SK-N-SH (cell line): ENCODE data around the gene AGBL4. TPM values are rescaled to one million over a fixed set of nuclear protein-coding genes. Genes with fewer than 3 reads are reported as not detected.

Experiments used
- CTCF ChIA-PET: fragments of 300-600, 350-600 bp; formaldehyde crosslinking; extraction: SDS; loops from one replicate; lab custom pipeline; 2021; lab: Yijun Ruan, JAX
- POLR2A ChIA-PET: fragments of 350-600 bp; sonication (Branson Sonifier 250); formaldehyde crosslinking; extraction: SDS; loops from one replicate; lab custom pipeline; 2020; ENCODE audit warnings: antibody characterized with exemption, inconsistent platforms; lab: Yijun Ruan, JAX
- DNase-seq: peaks from one replicate; pipeline ENCODE4 v3.0.0; 2012
- H2AFZ ChIP-seq: fragments of 200-600 bp; sonication (generic); 2 replicates; pipeline ENCODE4 v1.8.1; 2016; ENCODE audit warnings: antibody characterized with exemption, mild to moderate bottlenecking, low read depth
- H3F3A ChIP-seq: fragments of 200-600 bp; sonication (generic); replicated peaks from 2 replicates; pipeline ENCODE3; 2016; ENCODE audit warnings: antibody characterized with exemption, mild to moderate bottlenecking; ENCODE audit not compliant: insufficient read depth
- H3K27ac ChIP-seq, 2 experiments: fragments of 200-500 bp in 1 of 2; fragments of 200-600 bp in 1 of 2; sonication (Bioruptor generic) in 1 of 2; sonication (generic), shearing (Covaris generic) in 1 of 2; 2 replicates each; pipeline versions ENCODE4 v1.5.1 to v1.6.1; 2014 to 2016; ENCODE audit warnings: low read depth in 2 of 2, inconsistent platforms in 1 of 2, low read length in 1 of 2, mild to moderate bottlenecking in 1 of 2, mixed read lengths in 1 of 2
- H3K27me3 ChIP-seq: fragments of 200-600 bp; sonication (generic), shearing (Covaris generic); 2 replicates; pipeline ENCODE4 v1.6.1; 2016; ENCODE audit warnings: mixed run types; ENCODE audit not compliant: insufficient read depth
- H3K36me3 ChIP-seq, 2 experiments: fragments of 200-500 bp in 1 of 2; fragments of 200-600 bp in 1 of 2; sonication (Bioruptor generic) in 1 of 2; sonication (generic) in 1 of 2; replicated peaks in 1 of 2; 2 replicates each; pipeline versions ENCODE3 to v1.5.1; 2014 to 2016; ENCODE audit warnings: low read length in 1 of 2, mild to moderate bottlenecking in 1 of 2; ENCODE audit not compliant: insufficient read depth in 2 of 2, control insufficient read depth in 1 of 2
- H3K4me1 ChIP-seq, 2 experiments: fragments of 200-500 bp in 1 of 2; fragments of 200-600 bp in 1 of 2; sonication (Bioruptor generic) in 1 of 2; sonication (generic), shearing (Covaris generic) in 1 of 2; 2 replicates each; pipeline versions ENCODE4 v1.5.1 to v1.6.1; 2014 to 2016; ENCODE audit warnings: low read depth in 1 of 2, low read length in 1 of 2, mixed run types in 1 of 2; ENCODE audit not compliant: insufficient read depth in 2 of 2, control insufficient read depth in 1 of 2
- H3K4me2 ChIP-seq: fragments of 200-600 bp; sonication (generic), shearing (Covaris generic); 2 replicates; pipeline ENCODE4 v1.6.1; 2017; ENCODE audit warnings: mixed run types
- H3K4me3 ChIP-seq, 2 experiments: fragments of 200-500 bp in 1 of 2; fragments of 200-600 bp in 1 of 2; sonication (Bioruptor generic) in 1 of 2; sonication (generic), shearing (Covaris generic) in 1 of 2; 2 replicates each; pipeline versions ENCODE4 v1.5.1 to v1.8.1; 2014 to 2016; ENCODE audit warnings: low read depth in 2 of 2, inconsistent platforms in 1 of 2, low read length in 1 of 2, mild to moderate bottlenecking in 1 of 2, mixed read lengths in 1 of 2, moderate library complexity in 1 of 2
- H3K79me2 ChIP-seq: fragments of 200-600 bp; sonication (generic); 2 replicates; pipeline ENCODE4 v1.8.1; 2017; ENCODE audit warnings: mild to moderate bottlenecking; ENCODE audit not compliant: insufficient read depth
- H3K9ac ChIP-seq: fragments of 200-600 bp; sonication (generic); 2 replicates; pipeline ENCODE4 v1.6.1; 2017; ENCODE audit warnings: mixed run types
- H3K9me2 ChIP-seq: fragments of 200-600 bp; sonication (generic); 2 replicates; pipeline ENCODE4 v1.6.1; 2017; ENCODE audit warnings: mixed run types
- H3K9me3 ChIP-seq: fragments of 200-600 bp; sonication (generic); 2 replicates; pipeline ENCODE4 v1.6.1; 2017; ENCODE audit warnings: mixed run types, mild to moderate bottlenecking, moderate library complexity
- H4K20me1 ChIP-seq: fragments of 200-600 bp; sonication (generic); 2 replicates; pipeline ENCODE4 v1.6.1; 2017; ENCODE audit warnings: mild to moderate bottlenecking, mixed run types; ENCODE audit not compliant: insufficient read depth
- CHD2 ChIP-seq: fragments of 150-350 bp; IDR thresholded peaks from 2 replicates; pipeline ENCODE4 v1.6.1; 2018; ENCODE audit warnings: low read length; ENCODE audit not compliant: partially characterized antibody
- CTCF ChIP-seq: fragments of 200-600 bp; sonication (generic); IDR thresholded peaks from 2 replicates; pipeline ENCODE4 v1.6.1; 2017; ENCODE audit warnings: antibody characterized with exemption, mild to moderate bottlenecking, moderate library complexity
- FOXM1 ChIP-seq: IDR thresholded peaks from 2 replicates; pipeline ENCODE4 v1.4.0; 2012; ENCODE audit warnings: low read depth, mild to moderate bottlenecking
- GABPA ChIP-seq: IDR thresholded peaks from 2 replicates; pipeline ENCODE4 v1.4.0; 2012; ENCODE audit warnings: low read depth, mild to moderate bottlenecking
- IRF3 ChIP-seq: fragments of 150-350 bp; IDR thresholded peaks from 2 replicates; pipeline ENCODE4 v1.6.1; 2016; ENCODE audit warnings: mild to moderate bottlenecking, low read depth, low read length
- JUND ChIP-seq: IDR thresholded peaks from 2 replicates; pipeline ENCODE4 v1.4.0; 2012
- MEF2A ChIP-seq: IDR thresholded peaks from 2 replicates; pipeline ENCODE4 v1.4.0; 2012; ENCODE audit warnings: low read depth, borderline replicate concordance
- MXI1 ChIP-seq: IDR thresholded peaks from 2 replicates; pipeline ENCODE4 v1.6.1; 2012; ENCODE audit warnings: mild to moderate bottlenecking, low read depth, low read length, improper control_type of control experiment
- NFIC ChIP-seq: IDR thresholded peaks from 2 replicates; pipeline ENCODE4 v1.4.0; 2012; ENCODE audit warnings: borderline replicate concordance
- NRF1 ChIP-seq: IDR thresholded peaks from 2 replicates; pipeline ENCODE4 v1.6.1; 2012; ENCODE audit warnings: low read depth, mild to moderate bottlenecking, low read length
- PBX3 ChIP-seq: IDR thresholded peaks from 2 replicates; pipeline ENCODE4; 2012
- POLR2AphosphoS5 ChIP-seq: IDR thresholded peaks from 2 replicates; pipeline ENCODE4 v1.6.1; 2012; ENCODE audit warnings: low read depth, low read length
- RAD21 ChIP-seq: IDR thresholded peaks from 2 replicates; pipeline ENCODE4 v1.6.1; 2012; ENCODE audit warnings: mild to moderate bottlenecking, low read length
- RCOR1 ChIP-seq: fragments of 150-350 bp; IDR thresholded peaks from 2 replicates; pipeline ENCODE4 v1.6.1; 2017; ENCODE audit warnings: antibody characterized with exemption, low read length
- RFX5 ChIP-seq: IDR thresholded peaks from 2 replicates; pipeline ENCODE4 v1.6.1; 2012; ENCODE audit warnings: mild to moderate bottlenecking, improper control_type of control experiment, low read length
- SMC3 ChIP-seq: IDR thresholded peaks from 2 replicates; pipeline ENCODE4 v1.6.1; 2012; ENCODE audit warnings: low read depth, low read length, improper control_type of control experiment
- TAF1 ChIP-seq: IDR thresholded peaks from 2 replicates; pipeline ENCODE4 v1.6.1; 2012; ENCODE audit warnings: low read depth, mild to moderate bottlenecking, low read length, moderate library complexity, borderline replicate concordance
- ZBTB33 ChIP-seq: IDR thresholded peaks from 2 replicates; pipeline ENCODE4 v1.4.0; 2012; ENCODE audit warnings: low read depth, borderline replicate concordance
- WGBS: methylation state at CpG from one replicate; pipeline ENCODE4 v1.1.6; 2017; ENCODE audit warnings: low lambda C conversion rate; 5-methylcytosine and 5-hydroxymethylcytosine counted together
- polyA plus RNA-seq, 3 experiments: library from polyadenylated mRNA; depleted of rRNA; stranded (reverse); fragments of >200 nt; gene quantifications; 2 replicates each; pipeline ENCODE4 v1.2.3, GENCODE V29; 2012
- TF ChIP-seq, protein P1 (sequence below): fragments of 150-350 bp; IDR thresholded peaks from 2 replicates; pipeline ENCODE4 v1.6.1; 2017; ENCODE audit warnings: antibody characterized with exemption, low read length, low read depth, borderline replicate concordance
- TF ChIP-seq, protein P2 (sequence below): IDR thresholded peaks from 2 replicates; pipeline ENCODE4 v1.4.0; 2012; ENCODE audit warnings: low read depth

AGBL4 gene
- polyA plus RNA-seq, 1 of the 3 experiments (the other 2 are of a cell fraction) = 0.07 TPM

DNA sequence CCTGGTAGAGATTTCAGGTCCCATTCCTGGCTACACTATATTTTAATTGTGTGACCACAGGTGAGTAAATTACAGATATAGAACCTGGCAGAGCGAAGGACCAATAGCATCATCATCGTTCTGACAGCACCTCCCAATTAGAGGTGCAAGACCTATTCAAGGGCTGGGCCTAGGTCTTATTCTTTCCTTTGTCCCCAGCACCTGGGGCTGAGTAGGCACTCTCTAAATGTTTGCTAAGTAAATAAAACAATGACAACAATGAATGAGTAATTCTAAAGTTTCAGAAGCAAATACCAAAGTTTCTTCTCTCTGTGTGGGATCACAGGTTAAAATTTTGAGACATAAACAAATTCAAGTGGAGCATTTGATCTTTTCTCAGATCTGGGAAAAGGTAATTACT is 1279.7 kb downstream of the AGBL4 start:
- H3K27me3 ChIP-seq = no peaks in the 10 kb centered on the region
- no peak for DNase-seq
- H3K36me3 ChIP-seq = peaks cover 4 to 66% of the 10 kb centered on the region in 2 experiments
- 100% methylated on average over 2 of the region's 2 CpGs for WGBS
- H3K9me2 ChIP-seq = no peaks in the 10 kb centered on the region
- POLR2A ChIA-PET = no interaction called here
- H2AFZ ChIP-seq = no peak overlapping the region
- no peak overlapping the region for H3K4me3 ChIP-seq
- no peak overlapping the region for H3K9ac ChIP-seq
- TF ChIP-seq MEF2A (no peak), POLR2AphosphoS5 (no peak), GABPA (no peak), PBX3 (no peak), MXI1 (no peak), CTCF (no peak), RFX5 (no peak), FOXM1 (no peak), SMC3 (no peak), NRF1 (no peak), RAD21 (no peak), IRF3 (no peak), NFIC (no peak), CHD2 (no peak), ZBTB33 (no peak), RCOR1 (no peak), JUND (no peak), TAF1 (no peak)
- TF ChIP-seq, protein P1, sequence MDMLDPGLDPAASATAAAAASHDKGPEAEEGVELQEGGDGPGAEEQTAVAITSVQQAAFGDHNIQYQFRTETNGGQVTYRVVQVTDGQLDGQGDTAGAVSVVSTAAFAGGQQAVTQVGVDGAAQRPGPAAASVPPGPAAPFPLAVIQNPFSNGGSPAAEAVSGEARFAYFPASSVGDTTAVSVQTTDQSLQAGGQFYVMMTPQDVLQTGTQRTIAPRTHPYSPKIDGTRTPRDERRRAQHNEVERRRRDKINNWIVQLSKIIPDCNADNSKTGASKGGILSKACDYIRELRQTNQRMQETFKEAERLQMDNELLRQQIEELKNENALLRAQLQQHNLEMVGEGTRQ = no peak
- TF ChIP-seq, protein P2, sequence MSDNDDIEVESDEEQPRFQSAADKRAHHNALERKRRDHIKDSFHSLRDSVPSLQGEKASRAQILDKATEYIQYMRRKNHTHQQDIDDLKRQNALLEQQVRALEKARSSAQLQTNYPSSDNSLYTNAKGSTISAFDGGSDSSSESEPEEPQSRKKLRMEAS = no peak
- H3F3A ChIP-seq = no peaks in the 10 kb centered on the region
- no peaks in the 10 kb centered on the region for H3K9me3 ChIP-seq
- H3K4me2 ChIP-seq = no peak overlapping the region
- no peaks in the 10 kb centered on the region for H3K79me2 ChIP-seq
- no peak overlapping the region for H3K27ac ChIP-seq
- H4K20me1 ChIP-seq = no peaks in the 10 kb centered on the region
- CTCF ChIA-PET = interaction anchor here (0.9 to 1.4 kb wide), 4 partner anchors 13 to 84 kb away, joined by 3 read pairs; no protein-coding TSS in a partner anchor
- H3K4me1 ChIP-seq = peaks cover 0 to 2% of the 10 kb centered on the region in 2 experiments; a peak in 1 of 4 replicates
